Progenitor cell of endocrine pancreas (in vitro differentiated cells): ENCODE measurements around the gene BTBD9. TPM values are rescaled to one million over a fixed set of nuclear protein-coding genes. Genes with fewer than 3 reads are reported as not detected.
A peak's percentile ranks its signal among the peaks of the same experiment; 100 is the strongest.

ENCODE experiments used
- DNase-seq: peaks from one replicate; pipeline ENCODE4 v3.0.0; 2021; ENCODE audit warnings: low spot score; ENCODE audit not compliant: unreplicated experiment
- H3K27ac Mint-ChIP-seq: 2 replicates; pipeline ENCODE4 v1.8.0; 2021; ENCODE audit warnings: mild to moderate bottlenecking, moderate library complexity, mixed read lengths
- H3K27me3 Mint-ChIP-seq: 2 replicates; pipeline ENCODE4 v1.8.0; 2021; ENCODE audit warnings: mixed read lengths
- H3K36me3 Mint-ChIP-seq: 2 replicates; pipeline ENCODE4 v1.8.0; 2022; ENCODE audit warnings: mixed read lengths; ENCODE audit not compliant: insufficient read depth
- H3K4me1 Mint-ChIP-seq: 2 replicates; pipeline ENCODE4 v1.8.0; 2021; ENCODE audit warnings: low read depth, mixed read lengths
- H3K4me3 Mint-ChIP-seq: 2 replicates; pipeline ENCODE4 v1.8.0; 2021; ENCODE audit warnings: low read depth, mild to moderate bottlenecking, moderate library complexity, mixed read lengths
- H3K9me3 Mint-ChIP-seq: 2 replicates; pipeline ENCODE4 v1.8.0; 2021; ENCODE audit warnings: low read depth, mixed read lengths
- total RNA-seq: library from RNA; stranded (reverse); gene quantifications from 2 replicates; pipeline ENCODE4 v1.2.1, GENCODE V29; 2021
- TF ChIP-seq, protein P1 (sequence below): fragments of 200-600 bp; sonication (generic); IDR thresholded peaks from one replicate; pipeline ENCODE4 v1.5.0; 2021; ENCODE audit warnings: antibody characterized with exemption, mild to moderate bottlenecking; ENCODE audit not compliant: unreplicated experiment

Gene BTBD9
- total RNA-seq, 1 donor from 2014 or later, result 25.9 TPM

DNA sequence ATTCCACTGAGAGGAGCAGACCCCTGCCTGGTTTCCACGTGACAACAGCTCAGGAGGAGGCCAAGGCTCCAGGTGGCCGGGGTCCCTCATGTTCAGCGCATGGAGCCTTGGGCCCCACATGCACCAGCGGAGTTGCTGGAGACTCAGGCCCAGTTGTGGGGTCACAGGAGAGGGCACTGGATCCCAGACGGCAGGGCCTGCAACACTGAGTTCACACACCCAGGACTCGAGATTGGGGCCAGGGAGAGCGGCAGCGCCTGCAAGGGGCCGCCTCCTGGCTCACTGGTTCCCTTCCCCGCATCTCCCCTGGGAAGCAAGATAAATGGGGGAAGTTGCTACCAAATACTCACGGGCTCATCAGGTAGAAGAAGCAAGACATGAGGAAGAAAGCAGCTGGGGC lies 472.1 kb downstream of the BTBD9 start:
- TF ChIP-seq, protein P1, sequence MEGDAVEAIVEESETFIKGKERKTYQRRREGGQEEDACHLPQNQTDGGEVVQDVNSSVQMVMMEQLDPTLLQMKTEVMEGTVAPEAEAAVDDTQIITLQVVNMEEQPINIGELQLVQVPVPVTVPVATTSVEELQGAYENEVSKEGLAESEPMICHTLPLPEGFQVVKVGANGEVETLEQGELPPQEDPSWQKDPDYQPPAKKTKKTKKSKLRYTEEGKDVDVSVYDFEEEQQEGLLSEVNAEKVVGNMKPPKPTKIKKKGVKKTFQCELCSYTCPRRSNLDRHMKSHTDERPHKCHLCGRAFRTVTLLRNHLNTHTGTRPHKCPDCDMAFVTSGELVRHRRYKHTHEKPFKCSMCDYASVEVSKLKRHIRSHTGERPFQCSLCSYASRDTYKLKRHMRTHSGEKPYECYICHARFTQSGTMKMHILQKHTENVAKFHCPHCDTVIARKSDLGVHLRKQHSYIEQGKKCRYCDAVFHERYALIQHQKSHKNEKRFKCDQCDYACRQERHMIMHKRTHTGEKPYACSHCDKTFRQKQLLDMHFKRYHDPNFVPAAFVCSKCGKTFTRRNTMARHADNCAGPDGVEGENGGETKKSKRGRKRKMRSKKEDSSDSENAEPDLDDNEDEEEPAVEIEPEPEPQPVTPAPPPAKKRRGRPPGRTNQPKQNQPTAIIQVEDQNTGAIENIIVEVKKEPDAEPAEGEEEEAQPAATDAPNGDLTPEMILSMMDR, result no peak
- Mint-ChIP-seq H3K9me3 (no peaks in the 10 kb centered on the region), H3K4me3 (no peak overlapping the region), H3K4me1 (peaks cover 16% of the 10 kb centered on the region), H3K36me3 (no peaks in the 10 kb centered on the region), H3K27ac (no peak overlapping the region), H3K27me3 (no peaks in the 10 kb centered on the region)
- DNase-seq, result no peak

DNA sequence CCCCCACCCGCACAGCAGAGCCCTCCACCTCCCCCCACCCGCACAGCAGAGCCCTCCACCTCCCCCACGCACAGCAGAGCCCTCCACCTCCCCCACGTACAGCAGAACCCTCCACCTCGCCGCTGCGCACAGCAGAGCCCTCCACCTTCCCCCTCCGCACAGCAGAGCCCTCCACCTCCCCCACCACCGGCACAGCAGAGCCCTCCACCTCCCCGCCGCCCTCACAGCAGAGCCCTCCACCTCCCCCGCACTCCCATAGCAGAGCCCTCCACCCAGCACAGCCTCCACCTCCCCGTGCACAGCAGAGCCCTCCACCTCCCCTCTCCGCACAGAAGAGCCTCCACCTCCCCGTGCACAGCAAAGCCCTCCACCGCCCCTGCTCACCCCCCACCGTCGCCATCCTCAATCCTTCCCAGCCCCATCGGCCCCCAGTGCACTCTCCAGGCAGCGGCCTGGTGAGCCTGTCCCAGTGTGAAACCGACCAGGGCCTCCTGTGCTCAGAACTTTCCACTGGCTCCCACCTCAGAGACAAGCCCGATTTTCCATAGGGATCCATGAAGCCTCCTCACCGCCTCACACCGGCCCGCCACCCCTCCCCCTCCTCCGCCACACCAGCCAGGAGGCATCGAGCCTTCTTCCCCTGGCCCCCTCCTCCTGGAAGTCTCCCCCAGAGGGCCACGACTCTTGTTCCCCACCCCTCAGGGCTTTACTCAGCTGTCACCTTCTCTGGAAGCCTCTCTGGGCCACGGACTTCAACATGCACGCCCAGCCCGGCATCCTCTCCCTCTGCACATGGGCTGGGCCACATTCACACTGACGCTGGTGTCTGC lies 473.1 kb downstream of the BTBD9 start:
- Mint-ChIP-seq H3K27ac (no peak overlapping the region), H3K36me3 (no peaks in the 10 kb centered on the region), H3K4me1 (peaks cover 16% of the 10 kb centered on the region), H3K9me3 (no peaks in the 10 kb centered on the region), H3K4me3 (no peak overlapping the region), H3K27me3 (no peaks in the 10 kb centered on the region)
- TF ChIP-seq, protein P1, result no peak
- no peak for DNase-seq

DNA sequence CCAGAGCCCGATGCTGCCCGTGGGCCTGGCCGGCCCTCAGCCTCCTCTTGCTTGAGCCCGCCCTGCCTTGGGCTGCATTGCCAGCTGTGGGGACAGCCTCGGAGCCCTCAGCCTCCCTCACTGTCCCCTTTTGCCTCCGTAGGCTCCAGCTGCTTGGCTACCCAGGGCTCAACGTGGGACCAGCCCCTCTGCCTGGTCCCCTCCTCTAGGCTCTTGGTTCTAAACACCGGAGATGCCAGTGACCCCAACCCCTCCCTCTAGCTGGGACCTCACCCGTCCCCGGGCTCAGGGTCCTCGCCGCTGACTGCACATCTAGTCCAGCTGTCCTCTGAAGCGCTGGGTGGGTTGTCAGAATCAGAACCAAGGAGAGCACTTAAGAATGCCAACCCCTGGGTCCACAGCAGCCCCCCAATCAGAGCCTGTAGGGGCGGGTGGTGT lies 475.0 kb downstream of the BTBD9 start:
- no peaks in the 10 kb centered on the region for H3K27me3 Mint-ChIP-seq
- DNase-seq, result no peak
- no peak overlapping the region for H3K27ac Mint-ChIP-seq
- TF ChIP-seq, protein P1, result no peak
- H3K36me3 Mint-ChIP-seq, result peaks cover 15% of the 10 kb centered on the region
- H3K4me1 Mint-ChIP-seq, result peaks cover under 1% of the 10 kb centered on the region
- no peak overlapping the region for H3K4me3 Mint-ChIP-seq
- peaks cover 3% of the 10 kb centered on the region for H3K9me3 Mint-ChIP-seq

DNA sequence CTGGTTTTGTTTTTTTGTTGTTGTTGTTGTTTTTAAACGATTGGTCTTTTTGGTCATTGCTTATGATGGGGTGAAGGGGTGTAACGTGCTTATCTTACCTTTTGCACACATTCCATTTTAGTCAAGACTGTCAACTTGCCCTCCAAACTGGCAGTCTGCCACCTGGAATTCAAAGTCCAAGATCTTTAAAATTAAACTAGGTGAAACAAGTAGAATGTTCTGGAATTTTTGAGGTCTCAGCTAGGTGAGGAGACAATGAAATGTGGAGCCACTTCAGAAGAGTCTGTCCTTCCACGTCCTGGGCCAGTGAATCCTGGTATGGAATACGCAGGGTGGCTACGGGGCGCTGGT lies 475.6 kb downstream of the BTBD9 start:
- Mint-ChIP-seq H3K27me3 (no peaks in the 10 kb centered on the region), H3K27ac (no peak overlapping the region), H3K4me1 (no peaks in the 10 kb centered on the region), H3K36me3 (peaks cover 16% of the 10 kb centered on the region), H3K4me3 (no peak overlapping the region), H3K9me3 (peaks cover 3% of the 10 kb centered on the region)
- TF ChIP-seq, protein P1, result no peak
- no peak for DNase-seq

DNA sequence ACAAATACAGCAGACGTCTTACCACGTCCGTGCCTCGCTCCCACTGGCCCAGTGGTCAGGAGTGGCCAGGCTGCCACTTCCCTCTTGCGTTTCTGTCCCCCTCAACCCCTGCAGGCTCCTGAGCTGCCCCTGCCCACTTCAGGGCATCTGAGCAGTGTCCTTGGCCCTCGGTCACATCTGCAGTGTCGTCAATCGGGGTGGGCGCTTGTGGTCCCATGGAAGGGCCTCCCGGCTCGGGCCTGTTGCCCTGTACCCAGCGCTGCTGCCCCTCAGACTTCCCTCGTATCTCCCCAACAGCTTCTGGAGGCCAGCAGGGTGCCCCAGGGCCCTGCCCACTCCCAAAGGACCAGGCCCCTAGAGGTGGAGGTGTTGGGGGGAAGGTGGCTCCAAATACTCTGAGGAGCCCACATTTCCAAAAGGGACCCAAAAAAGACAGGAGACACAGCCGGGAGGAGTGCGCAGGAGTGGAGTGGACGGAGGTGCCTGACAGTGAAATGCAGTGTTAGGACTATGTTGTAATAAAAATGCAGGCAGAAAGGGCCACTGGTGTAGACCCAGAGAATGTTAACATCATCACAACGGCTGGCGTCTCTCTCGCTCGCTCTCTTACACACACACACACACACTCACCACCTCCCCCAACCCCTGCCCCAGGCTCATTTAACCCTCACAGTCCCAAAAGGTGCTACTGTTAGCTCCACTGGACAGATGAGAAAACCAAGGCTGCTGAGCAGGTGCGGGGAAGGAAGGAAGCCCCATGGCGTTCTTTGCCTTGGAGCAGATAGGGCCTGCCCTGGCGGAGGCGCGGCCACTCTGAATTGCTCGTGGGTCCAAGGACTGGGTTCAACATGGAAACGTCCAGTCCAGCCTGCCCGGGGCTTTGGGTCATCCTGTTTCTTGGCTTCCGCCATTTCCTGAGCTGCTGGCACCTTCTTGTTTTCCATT lies 476.3 kb downstream of the BTBD9 start:
- TF ChIP-seq, protein P1, result no peak
- Mint-ChIP-seq H3K27ac (peak overlapping the region; percentile 20), H3K36me3 (peaks cover 20% of the 10 kb centered on the region), H3K4me1 (no peaks in the 10 kb centered on the region), H3K27me3 (no peaks in the 10 kb centered on the region), H3K9me3 (peaks cover 3% of the 10 kb centered on the region), H3K4me3 (no peak overlapping the region)
- no peak for DNase-seq
